Measurements from ENCODE around the gene GNG7. TPM values are rescaled to one million over a fixed set of nuclear protein-coding genes. Genes with fewer than 3 reads are reported as not detected.

The GNG7 gene
- total and polyA plus RNA-seq, 2 donors (not counting 3 experiments of a cell fraction or from before 2014, with no cell fraction given) = 0.29 to 0.84 TPM

- H3K4me2 ChIP-seq (ENCODE audit: insufficient read depth, low read length) = no peak overlapping the region
- H2AFZ ChIP-seq (ENCODE audit: low read depth, low read length) = no peak overlapping the region
- H3K27me3 ChIP-seq (ENCODE audit: control insufficient read depth in 2 of 2, insufficient read depth in 2 of 2, low read length in 2 of 2) = peaks cover 15 to 26% of the 10 kb centered on the region in 2 experiments
- no peaks in the 10 kb centered on the region for H3K9me1 ChIP-seq (replicated peaks; ENCODE audit: control insufficient read depth, extremely low read depth, insufficient read depth, low read length)
- H3K27ac ChIP-seq (ENCODE audit: insufficient read depth, low read depth, low read length) = no peak overlapping the region
- H4K20me1 ChIP-seq (replicated peaks; ENCODE audit: control insufficient read depth, extremely low read depth, insufficient read depth, low read length) = no peaks in the 10 kb centered on the region
- DNase-seq (ENCODE audit: low read depth, low spot score) = no peak
- POLR2A ChIA-PET = no interaction called here
- H3K4me3 ChIP-seq (replicated peaks in 1 of 3; ENCODE audit: insufficient read depth in 1 of 3, low read depth in 1 of 3, low read length in 3 of 3) = no peak overlapping the region
- H3K36me3 ChIP-seq (ENCODE audit: control insufficient read depth in 2 of 2, extremely low read depth in 1 of 2, insufficient read depth in 2 of 2, low read length in 2 of 2) = no peaks in the 10 kb centered on the region
- H3K9ac ChIP-seq (replicated peaks; ENCODE audit: extremely low read depth, insufficient read depth, low read length) = no peak overlapping the region
- no peaks in the 10 kb centered on the region for H3K79me2 ChIP-seq (ENCODE audit: control insufficient read depth, insufficient read depth, low read length)
- dilution Hi-C loops (cut with MboI; ENCODE audit: extremely low pct_ligation_motif_present, low sequenced_read_pairs) (no loop called here), intact Hi-C loops (cut with micrococcal nuclease) (no loop called here)
- no TSS peak for BruUV-seq (replicated peaks)
- no peaks in the 10 kb centered on the region for H3K9me3 ChIP-seq (replicated peaks; ENCODE audit: control insufficient read depth, insufficient read depth, low read length)
- no peak for FAIRE-seq
- CTCF ChIA-PET = no interaction called here
- H3K4me1 ChIP-seq (ENCODE audit: control insufficient read depth, extremely low read depth, insufficient read depth, low read length) = no peaks in the 10 kb centered on the region
- no peak for TF ChIP-seq JUN (IDR thresholded peaks at IDR 0.05; ENCODE audit: borderline replicate concordance, insufficient read depth, insufficient read length, low read depth)
- TF ChIP-seq FOS (IDR thresholded peaks at IDR 0.05; ENCODE audit: borderline replicate concordance, insufficient read depth, low read length) = peak; percentile 24
- TF ChIP-seq CTCF (IDR thresholded peaks at IDR 0.05; ENCODE audit: extremely low read depth in 1 of 2, insufficient read depth in 1 of 2, low read depth in 1 of 2, low read length in 2 of 2) = no peak
- TF ChIP-seq GATA2 (IDR thresholded peaks at IDR 0.05; ENCODE audit: insufficient read depth, insufficient read length, low read depth, low read length) = no peak
- no peak for TF ChIP-seq POLR2AphosphoS5 (IDR thresholded peaks at IDR 0.05; ENCODE audit: insufficient read depth, low read depth, low read length)
- TF ChIP-seq MAX (IDR thresholded peaks at IDR 0.05; ENCODE audit: insufficient read depth, insufficient read length) = no peak
- no peak for TF ChIP-seq MYC (IDR thresholded peaks at IDR 0.05; ENCODE audit: low read depth, low read length)
- TF ChIP-seq EZH2 (IDR thresholded peaks at IDR 0.05; ENCODE audit: borderline replicate concordance, low read depth, low read length, severe bottlenecking) = no peak
- no peak for TF ChIP-seq POLR2A (IDR thresholded peaks at IDR 0.05; ENCODE audit: low read depth, low read length)
These were observed 20.2 kb upstream of the GNG7 start for GRCh38 chr19:2722541-2723344.

Measured in endothelial cell of umbilical vein (primary cell).